Activated T-helper 2 cell treated with anti-CD3 and anti-CD28 coated beads, Interferon-gamma antibody, Interleukin-2, Interleukin-4, amounts not matched to agents 10 μg/mL and 5 μg/mL and 100 μg/mL, durations not matched to agents 14 hours and 24 hours and 36 hours (primary cell): ENCODE data around the gene PLEKHA1. TPM values are rescaled to one million over a fixed set of nuclear protein-coding genes. Genes with fewer than 3 reads are reported as not detected.

Experiments
- DNase-seq: peaks from one replicate; pipeline ENCODE4 v3.0.0; 2021; ENCODE audit warnings: low spot score
- H3K27ac Mint-ChIP-seq: one replicate; pipeline ENCODE4 v1.8.0; 2021; ENCODE audit warnings: mixed read lengths
- H3K27me3 Mint-ChIP-seq: one replicate; pipeline ENCODE4 v1.8.0; 2021; ENCODE audit warnings: low read depth, mixed read lengths
- H3K36me3 Mint-ChIP-seq: one replicate; pipeline ENCODE4 v1.8.0; 2021; ENCODE audit warnings: low read depth, mixed read lengths
- H3K4me1 Mint-ChIP-seq: one replicate; pipeline ENCODE4 v1.8.0; 2021; ENCODE audit warnings: low read depth, mixed read lengths
- H3K4me3 Mint-ChIP-seq: one replicate; pipeline ENCODE4 v1.8.0; 2021; ENCODE audit warnings: low read depth, mild to moderate bottlenecking, moderate library complexity, mixed read lengths
- H3K9me3 Mint-ChIP-seq: one replicate; pipeline ENCODE4 v1.8.0; 2021; ENCODE audit warnings: mixed read lengths
- intact Hi-C: fragments of 100-400 bp; cut with micrococcal nuclease; formaldehyde crosslinking; loops from one replicate; pipeline ENCODE4 v1.15.1; 2023
- total RNA-seq: library from RNA; stranded (reverse); gene quantifications from 2 replicates; pipeline ENCODE4 v1.2.3, GENCODE V29; 2022

The PLEKHA1 gene
- total RNA-seq, 1 donor from 2014 or later, result 4.5 TPM

DNA sequence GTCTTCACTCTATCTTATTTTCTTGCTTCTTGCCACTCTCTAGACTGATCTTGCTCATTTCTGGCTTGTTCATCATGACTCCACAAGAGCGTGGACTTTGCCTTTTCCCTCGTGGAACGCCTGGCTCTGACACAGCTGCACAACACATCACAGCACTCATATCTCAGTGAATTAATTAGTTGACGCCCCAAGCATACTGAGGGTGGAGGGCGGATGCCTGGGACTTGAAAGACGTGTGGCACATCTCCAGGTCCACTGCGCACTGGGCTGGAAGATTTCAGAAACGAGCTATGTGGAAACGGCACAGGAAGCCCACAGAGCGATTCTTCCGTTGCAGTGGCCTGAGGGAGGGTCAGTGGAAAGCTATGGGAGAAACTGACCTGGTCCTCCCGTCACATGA is 23.6 kb upstream of the PLEKHA1 start:
- intact Hi-C loops, result no loop called here
- Mint-ChIP-seq H3K36me3 (no peaks in the 10 kb centered on the region), H3K4me1 (no peaks in the 10 kb centered on the region), H3K27me3 (peaks cover 10% of the 10 kb centered on the region), H3K27ac (no peak overlapping the region), H3K4me3 (no peak overlapping the region), H3K9me3 (no peaks in the 10 kb centered on the region)
- no peak for DNase-seq

DNA sequence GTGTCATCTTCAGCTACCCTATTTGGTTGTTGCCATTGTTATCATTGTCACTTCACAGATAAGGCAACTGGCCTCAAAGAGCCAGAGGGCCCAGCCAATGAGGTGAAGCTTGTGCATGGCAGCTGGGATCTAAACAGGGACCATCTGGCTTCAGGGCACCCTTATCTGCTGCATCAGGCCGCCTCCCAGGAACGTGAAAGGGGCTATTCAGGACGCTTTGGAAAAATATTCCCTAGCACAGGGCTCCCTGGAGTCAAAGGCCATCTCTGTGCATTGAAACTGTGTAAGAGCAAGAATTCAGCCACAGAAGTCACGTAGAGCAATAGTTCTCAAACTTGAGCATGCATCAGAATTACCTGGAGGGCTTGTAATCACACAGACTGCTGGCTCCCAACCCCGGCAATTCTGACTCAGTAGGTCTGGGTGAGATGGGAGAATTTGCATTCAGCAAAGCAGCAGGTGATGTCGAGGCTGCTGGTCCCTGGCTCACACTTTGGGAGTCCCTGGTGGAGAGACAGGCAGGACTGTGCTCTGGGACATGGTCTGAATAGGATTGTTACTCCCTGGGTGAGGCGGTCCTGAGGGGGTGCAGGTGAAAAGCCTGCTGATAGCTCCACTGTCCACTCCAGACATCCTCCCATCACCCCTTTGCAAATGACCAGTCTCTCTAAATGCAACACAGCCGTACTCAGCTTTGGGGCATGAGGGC is 21.5 kb upstream of the PLEKHA1 start:
- intact Hi-C loops, result no loop called here
- no peaks in the 10 kb centered on the region for H3K9me3 Mint-ChIP-seq
- H3K27me3 Mint-ChIP-seq, result peaks cover 10% of the 10 kb centered on the region
- H3K27ac Mint-ChIP-seq, result no peak overlapping the region
- H3K4me1 Mint-ChIP-seq, result no peaks in the 10 kb centered on the region
- no peak for DNase-seq
- no peaks in the 10 kb centered on the region for H3K36me3 Mint-ChIP-seq
- H3K4me3 Mint-ChIP-seq, result no peak overlapping the region

DNA sequence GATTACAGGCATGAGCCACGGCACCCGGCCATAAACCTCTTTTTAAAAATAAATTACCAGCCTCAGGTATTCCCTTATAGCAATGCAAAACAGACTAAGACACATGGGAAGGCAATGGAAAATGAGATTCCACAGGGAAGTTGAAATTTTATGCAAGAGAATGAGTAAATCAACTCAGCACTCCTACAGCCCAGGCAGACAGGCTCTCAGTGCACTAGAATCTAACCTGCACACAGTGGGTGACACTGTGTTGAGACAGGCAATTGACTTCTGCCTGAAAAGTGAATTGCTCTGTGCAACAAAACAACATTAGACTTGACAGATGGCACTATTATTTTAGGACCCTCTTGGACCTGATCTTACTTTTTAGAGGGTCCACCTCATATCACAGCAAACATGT is 20.1 kb upstream of the PLEKHA1 start:
- H3K27ac Mint-ChIP-seq, result no peak overlapping the region
- peaks cover 15% of the 10 kb centered on the region for H3K27me3 Mint-ChIP-seq

DNA sequence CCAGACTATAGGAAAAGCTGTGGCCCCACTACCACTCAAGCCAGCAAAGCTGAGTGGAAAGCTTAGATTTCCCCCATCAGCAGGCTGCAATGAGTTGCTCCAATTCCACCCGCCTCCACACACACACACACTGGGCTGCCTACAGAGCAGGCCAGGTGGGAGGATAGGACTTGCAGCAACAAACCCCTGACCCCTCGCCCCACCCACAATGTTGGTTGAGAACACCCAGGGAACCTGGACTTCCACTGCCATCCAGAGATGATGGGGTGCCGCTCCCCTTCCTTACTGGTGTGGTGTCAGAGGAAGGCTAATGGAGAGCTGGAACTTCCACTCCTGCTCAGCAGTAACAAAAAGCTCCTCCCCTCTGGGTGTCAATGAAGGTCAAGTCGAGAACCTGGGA is 16.8 kb upstream of the PLEKHA1 start:
- Mint-ChIP-seq H3K4me3 (no peak overlapping the region), H3K9me3 (no peaks in the 10 kb centered on the region), H3K4me1 (no peaks in the 10 kb centered on the region), H3K27me3 (peaks cover 11% of the 10 kb centered on the region), H3K27ac (no peak overlapping the region), H3K36me3 (no peaks in the 10 kb centered on the region)
- intact Hi-C loops, result no loop called here
- DNase-seq, result no peak

More for the DNA sequence above, 20.1 kb upstream of the PLEKHA1 start:
- intact Hi-C loops, result no loop called here
- H3K4me3 Mint-ChIP-seq, result no peak overlapping the region
- DNase-seq, result no peak
- no peaks in the 10 kb centered on the region for H3K4me1 Mint-ChIP-seq
- no peaks in the 10 kb centered on the region for H3K36me3 Mint-ChIP-seq
- no peaks in the 10 kb centered on the region for H3K9me3 Mint-ChIP-seq

DNA sequence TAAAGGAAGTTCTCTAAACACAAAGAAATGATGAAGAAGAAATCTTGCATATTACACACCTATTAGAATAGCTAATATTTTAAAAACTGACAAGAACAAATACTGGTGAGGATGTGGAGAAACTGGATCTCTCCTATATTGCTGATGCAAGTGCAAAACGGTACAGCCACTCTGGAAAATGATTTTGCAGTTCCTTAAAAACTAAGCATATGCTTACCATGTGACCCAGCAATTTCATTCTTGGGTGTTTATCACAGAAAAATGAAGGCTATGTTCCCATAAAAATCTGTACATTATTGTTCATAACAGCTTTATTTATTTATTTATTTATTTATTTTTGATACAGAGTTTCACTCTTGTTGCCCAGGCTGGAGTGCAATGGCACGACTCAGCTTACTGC is 14.9 kb upstream of the PLEKHA1 start:
- H3K4me1 Mint-ChIP-seq, result no peaks in the 10 kb centered on the region
- intact Hi-C loops, result no loop called here
- no peak for DNase-seq

DNA sequence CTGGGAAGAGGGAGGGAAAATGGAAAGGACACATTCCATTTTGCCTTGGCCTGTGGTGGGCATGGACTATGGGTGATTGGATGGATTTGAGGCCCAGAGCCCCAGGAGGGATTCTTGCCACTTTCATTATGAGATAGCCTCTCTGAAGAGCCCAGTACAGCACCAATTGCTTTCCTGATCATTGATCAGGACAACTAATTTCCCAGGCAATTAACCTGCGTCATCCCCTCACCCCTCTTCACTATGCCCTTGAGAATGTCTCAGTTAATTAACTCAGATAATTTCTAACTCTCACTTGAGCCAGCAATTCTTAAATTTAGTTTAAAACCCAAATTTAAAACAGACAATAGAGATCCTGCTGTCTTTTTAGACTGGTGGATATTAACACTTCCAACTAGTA is 13.5 kb upstream of the PLEKHA1 start:
- Mint-ChIP-seq H3K36me3 (no peaks in the 10 kb centered on the region), H3K27ac (no peak overlapping the region), H3K4me1 (no peaks in the 10 kb centered on the region), H3K9me3 (no peaks in the 10 kb centered on the region), H3K4me3 (no peak overlapping the region), H3K27me3 (peaks cover 12% of the 10 kb centered on the region)
- intact Hi-C loops, result no loop called here
- DNase-seq, result no peak

More for the DNA sequence above, 14.9 kb upstream of the PLEKHA1 start:
- Mint-ChIP-seq H3K27me3 (peaks cover 10% of the 10 kb centered on the region), H3K9me3 (no peaks in the 10 kb centered on the region), H3K4me3 (no peak overlapping the region), H3K36me3 (no peaks in the 10 kb centered on the region), H3K27ac (no peak overlapping the region)

DNA sequence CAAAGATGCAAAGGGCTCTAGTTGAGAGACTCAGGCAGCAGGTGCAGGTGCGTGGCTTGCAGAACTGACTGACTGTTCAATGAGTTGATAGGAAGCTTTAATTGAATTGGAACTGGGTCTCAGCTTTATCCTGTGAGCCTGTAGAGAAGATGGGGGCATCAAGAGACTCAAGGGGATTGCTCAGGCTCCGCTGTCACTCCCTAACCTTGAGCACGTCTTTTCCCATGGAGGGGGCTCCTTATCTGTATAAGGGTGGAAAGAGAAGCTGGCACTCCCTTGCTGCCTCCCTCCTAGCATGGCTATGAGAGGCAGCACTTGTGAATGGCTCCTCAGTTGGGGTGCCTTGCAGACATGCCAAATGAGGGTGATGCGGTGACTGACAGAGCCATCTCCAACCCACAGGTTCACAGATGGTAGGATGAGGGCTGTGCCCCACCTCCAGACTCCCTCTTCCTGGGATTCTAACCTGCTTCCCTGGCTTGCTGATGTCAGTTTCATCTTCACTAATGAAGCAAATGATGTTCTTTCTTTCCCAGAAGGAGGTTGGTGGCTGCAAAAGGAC is 12.4 kb upstream of the PLEKHA1 start:
- Mint-ChIP-seq H3K27ac (no peak overlapping the region), H3K4me3 (no peak overlapping the region), H3K9me3 (no peaks in the 10 kb centered on the region), H3K36me3 (no peaks in the 10 kb centered on the region), H3K4me1 (no peaks in the 10 kb centered on the region), H3K27me3 (peaks cover 19% of the 10 kb centered on the region)
- intact Hi-C loops, result no loop called here
- DNase-seq, result no peak

DNA sequence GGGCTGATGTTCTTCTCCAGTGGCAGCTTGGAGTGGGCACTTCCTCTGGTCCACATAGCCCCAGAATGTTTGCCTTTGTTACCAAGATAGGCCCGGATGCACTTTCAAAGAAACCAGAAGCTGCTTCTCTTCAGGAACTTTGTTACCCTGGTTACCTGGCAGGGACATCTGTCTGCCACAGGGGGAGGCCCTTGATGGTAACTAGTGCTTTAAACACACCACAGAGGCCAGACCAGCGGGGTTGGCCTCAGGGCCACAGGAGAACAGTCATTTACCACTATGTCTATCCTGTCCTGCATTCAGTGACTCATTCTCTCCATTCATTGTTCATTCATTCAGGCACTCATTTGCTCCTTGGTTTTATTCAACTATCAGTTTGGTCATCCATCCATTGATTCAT is 11.9 kb upstream of the PLEKHA1 start:
- H3K4me3 Mint-ChIP-seq, result no peak overlapping the region
- intact Hi-C loops, result no loop called here
- no peak overlapping the region for H3K27ac Mint-ChIP-seq
- no peaks in the 10 kb centered on the region for H3K9me3 Mint-ChIP-seq
- DNase-seq, result no peak
- no peaks in the 10 kb centered on the region for H3K4me1 Mint-ChIP-seq
- H3K27me3 Mint-ChIP-seq, result peaks cover 23% of the 10 kb centered on the region
- no peaks in the 10 kb centered on the region for H3K36me3 Mint-ChIP-seq

DNA sequence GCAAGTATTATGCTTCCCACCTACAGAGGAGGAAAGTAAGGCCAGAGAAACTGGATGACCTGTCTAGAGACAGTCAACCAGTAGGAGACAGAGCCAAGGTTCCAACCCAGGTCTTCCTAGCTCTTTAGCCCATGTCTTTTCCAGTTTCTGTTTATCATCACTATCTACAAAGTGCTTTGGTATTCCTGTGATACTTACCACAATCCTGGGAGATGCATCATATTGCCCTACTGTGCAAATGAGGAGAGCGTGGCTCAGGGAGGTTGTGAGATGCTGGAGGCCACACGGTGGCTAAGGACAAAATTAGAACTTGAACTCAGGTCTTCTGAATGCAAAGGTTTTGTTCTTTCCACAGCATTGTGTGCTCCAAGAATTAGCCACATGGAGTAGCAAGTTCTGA is 11.2 kb upstream of the PLEKHA1 start:
- H3K27me3 Mint-ChIP-seq, result peaks cover 29% of the 10 kb centered on the region
- H3K27ac Mint-ChIP-seq, result no peak overlapping the region
- H3K36me3 Mint-ChIP-seq, result no peaks in the 10 kb centered on the region
- no peak for DNase-seq
- H3K9me3 Mint-ChIP-seq, result no peaks in the 10 kb centered on the region
- H3K4me3 Mint-ChIP-seq, result no peak overlapping the region
- no peaks in the 10 kb centered on the region for H3K4me1 Mint-ChIP-seq
- intact Hi-C loops, result no loop called here

DNA sequence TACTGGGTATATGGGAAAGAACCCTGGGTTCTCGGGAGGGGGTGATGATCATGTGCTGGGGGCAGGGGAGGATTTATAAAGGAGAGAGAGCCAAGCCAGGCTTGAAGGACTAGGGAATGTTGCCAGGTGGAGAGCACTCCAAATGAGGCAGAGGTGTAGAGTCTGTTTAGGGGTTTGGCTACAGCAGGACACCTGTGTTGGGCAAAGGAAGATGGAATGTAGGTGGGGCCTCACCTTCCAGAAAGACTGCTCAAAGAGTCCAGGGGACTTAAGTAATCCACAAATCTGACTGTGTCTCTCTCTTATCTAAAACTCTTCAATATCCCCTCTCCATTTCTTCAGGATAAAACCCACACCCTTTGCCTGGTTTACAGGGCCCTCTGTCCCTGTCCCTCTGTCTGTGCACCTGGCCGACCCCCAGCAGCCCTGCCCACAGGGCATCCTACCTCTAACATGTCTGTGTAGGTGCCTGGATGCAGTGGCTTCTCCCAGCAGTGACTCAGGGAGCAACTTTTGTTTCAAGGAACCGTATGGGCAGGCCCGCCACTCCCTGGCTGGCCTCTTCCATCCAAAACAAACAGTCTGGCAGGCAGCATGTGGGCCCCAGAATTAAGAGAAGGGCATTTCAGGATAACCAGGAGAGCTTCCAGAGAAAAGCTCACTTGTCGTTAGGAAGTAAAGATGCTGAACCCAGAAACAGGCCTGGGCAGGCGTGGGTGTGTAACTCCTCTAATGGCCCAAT is 10.6 kb upstream of the PLEKHA1 start:
- H3K27me3 Mint-ChIP-seq, result peaks cover 30% of the 10 kb centered on the region
- H3K4me3 Mint-ChIP-seq, result no peak overlapping the region
- H3K4me1 Mint-ChIP-seq, result no peaks in the 10 kb centered on the region
- no peak overlapping the region for H3K27ac Mint-ChIP-seq
- no peak for DNase-seq
- no peaks in the 10 kb centered on the region for H3K36me3 Mint-ChIP-seq
- no peaks in the 10 kb centered on the region for H3K9me3 Mint-ChIP-seq
- intact Hi-C loops, result no loop called here

DNA sequence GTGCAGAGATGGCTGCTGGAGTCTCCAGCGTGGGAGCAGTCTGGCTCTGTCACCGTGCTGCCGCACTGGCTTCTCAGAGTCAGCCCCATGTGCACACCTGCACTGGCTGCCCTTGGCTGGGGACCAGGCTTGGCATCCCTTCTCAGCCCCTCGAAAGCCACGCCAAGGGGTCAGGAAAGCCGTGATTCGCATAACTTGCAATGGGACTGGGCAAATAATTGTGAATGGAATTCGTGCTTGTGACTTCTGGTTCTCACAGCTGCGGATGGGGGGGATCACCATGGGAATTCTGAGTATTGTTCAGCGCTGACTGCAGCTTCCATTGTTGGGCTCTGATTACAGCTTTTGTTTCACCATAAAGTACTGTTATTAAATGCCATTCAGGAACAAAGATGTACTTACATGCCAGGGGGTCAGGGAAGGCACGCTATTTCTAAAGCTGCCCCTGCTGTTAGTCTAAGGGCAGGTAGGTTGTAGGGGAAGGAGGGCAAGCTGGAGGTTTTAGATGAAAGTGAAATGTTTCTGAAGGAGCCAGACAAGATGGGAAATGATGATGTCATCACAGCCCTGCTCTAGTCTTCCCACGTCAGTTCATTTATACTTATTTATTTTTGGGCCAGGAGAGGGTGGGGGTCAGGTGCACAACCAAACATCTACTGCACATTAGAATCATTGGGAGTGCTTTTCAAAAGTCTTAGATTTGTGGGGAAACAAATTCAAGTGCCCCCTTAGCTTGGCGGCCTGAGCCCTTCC is 5.8 kb upstream of the PLEKHA1 start:
- Mint-ChIP-seq H3K9me3 (no peaks in the 10 kb centered on the region), H3K27me3 (peaks cover 69% of the 10 kb centered on the region), H3K4me1 (peaks cover 4% of the 10 kb centered on the region), H3K27ac (no peak overlapping the region), H3K4me3 (no peak overlapping the region), H3K36me3 (no peaks in the 10 kb centered on the region)
- intact Hi-C loops, result no loop called here
- no peak for DNase-seq

DNA sequence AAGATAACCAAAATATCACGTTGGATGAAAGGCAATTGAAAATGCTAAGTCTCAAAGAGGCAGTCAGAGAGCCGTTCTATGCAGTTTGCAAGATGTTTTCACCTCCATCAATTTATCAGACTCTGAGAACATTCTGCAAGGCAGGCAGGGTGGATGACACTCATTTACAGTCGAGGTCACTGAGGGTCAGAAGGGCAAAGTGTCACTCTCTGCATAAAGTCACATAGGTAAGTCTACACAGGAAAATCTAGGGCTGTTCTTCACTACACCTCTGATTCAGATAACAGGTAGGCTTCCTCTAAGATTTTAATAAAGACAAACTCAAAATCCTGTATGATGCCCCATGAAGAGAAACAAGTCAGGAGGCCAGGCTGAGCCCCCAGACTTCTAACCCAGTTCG is 1.4 kb upstream of the PLEKHA1 start:
- Mint-ChIP-seq H3K9me3 (no peaks in the 10 kb centered on the region), H3K4me1 (peaks cover 24% of the 10 kb centered on the region), H3K36me3 (no peaks in the 10 kb centered on the region), H3K27ac (no peak overlapping the region), H3K27me3 (peaks cover 62% of the 10 kb centered on the region), H3K4me3 (peak overlapping the region; percentile 77)
- no peak for DNase-seq
- intact Hi-C loops, result loop anchor here (10.0 kb wide), 2 partner anchors 448 to 632 kb away; partner anchors contain the start of genes ACADSB, ATE1 and IKZF5
